Measurements from ENCODE around the gene IMMP1L.
A peak's percentile ranks its signal among the peaks of the same experiment; 100 is the strongest.
"Not testable (repeated sequence)": the region's sequence is repeated elsewhere in the genome, so short reads cannot be mapped to it uniquely, and the experiment has no call there.

Gene IMMP1L

GRCh38 chr11:31509429-31510345 is at the start of gene IMMP1L, which contains the start of gene ELP4:
TSS of gene IMMP1L (minus strand) at chr11:31509622. CDS start at chr11:31463276, 46,346 bp downstream.
TSS of gene ELP4 (plus strand) at chr11:31509767. CDS start at chr11:31509785, 18 bp downstream.
- DNase-seq (ENCODE audit: low spot score): peak; percentile 98

- no peak for DNase-seq (ENCODE audit: low spot score)
These were observed 48.6 kb upstream of the IMMP1L start for GRCh38 chr11:31558001-31558400.

- DNase-seq (ENCODE audit: low spot score): no peak
These were observed 46.5 kb upstream of the IMMP1L start for GRCh38 chr11:31555938-31556337.

GRCh38 chr11:31542862-31543261 is 33.4 kb upstream of the IMMP1L start:
- no peak for DNase-seq (ENCODE audit: low spot score)

GRCh38 chr11:31535479-31535878 is 26.1 kb upstream of the IMMP1L start:
- DNase-seq (ENCODE audit: low spot score): no peak

- DNase-seq (ENCODE audit: low spot score): no peak
These were observed 21.9 kb upstream of the IMMP1L start for GRCh38 chr11:31531293-31531692.

GRCh38 chr11:31529701-31530100 is 20.3 kb upstream of the IMMP1L start:
- DNase-seq (ENCODE audit: low spot score): no peak

- DNase-seq (ENCODE audit: low spot score): no peak
These were observed 19.8 kb upstream of the IMMP1L start for GRCh38 chr11:31529189-31529588.

GRCh38 chr11:31521497-31522150 is 12.2 kb upstream of the IMMP1L start:
- no peak for DNase-seq (ENCODE audit: low spot score)

GRCh38 chr11:31512117-31512516 is 2.7 kb upstream of the IMMP1L start:
- DNase-seq (ENCODE audit: low spot score): no peak

- DNase-seq (ENCODE audit: low spot score): no peak
These were observed 382 bp downstream of the IMMP1L start for GRCh38 chr11:31509051-31509428.

GRCh38 chr11:31500560-31500959 is 8.9 kb downstream of the IMMP1L start:
- no peak for DNase-seq (ENCODE audit: low spot score)

GRCh38 chr11:31499576-31500178 is 9.7 kb downstream of the IMMP1L start:
- no peak for DNase-seq (ENCODE audit: low spot score)

GRCh38 chr11:31493762-31494161 is 15.7 kb downstream of the IMMP1L start:
- not testable (repeated sequence) for DNase-seq (ENCODE audit: low spot score)

- no peak for DNase-seq (ENCODE audit: low spot score)
These were observed 16.2 kb downstream of the IMMP1L start for GRCh38 chr11:31493235-31493634.

GRCh38 chr11:31492320-31492913 is 17.0 kb downstream of the IMMP1L start:
- DNase-seq (ENCODE audit: low spot score): no peak

GRCh38 chr11:31487848-31488247 is 21.6 kb downstream of the IMMP1L start:
- DNase-seq (ENCODE audit: low spot score): peak; percentile 15

- no peak for DNase-seq (ENCODE audit: low spot score)
These were observed 24.9 kb downstream of the IMMP1L start for GRCh38 chr11:31484497-31484896.

- DNase-seq (ENCODE audit: low spot score): no peak
These were observed 28.5 kb downstream of the IMMP1L start for GRCh38 chr11:31480930-31481329.

GRCh38 chr11:31479066-31479465 is 30.4 kb downstream of the IMMP1L start:
- DNase-seq (ENCODE audit: low spot score): no peak

GRCh38 chr11:31478223-31478590 is 31.2 kb downstream of the IMMP1L start:
- no peak for DNase-seq (ENCODE audit: low spot score)

GRCh38 chr11:31477528-31478222 is 31.7 kb downstream of the IMMP1L start:
- DNase-seq (ENCODE audit: low spot score): no peak

Measured in HuH-7 (cell line).